NCI-H345 treated with DMSO at 0.1 percent for 48 hours (cell line): ENCODE data around the gene TRIO.
"Not testable (repeated sequence)": the region's sequence is repeated elsewhere in the genome, so short reads cannot be mapped to it uniquely, and the experiment has no call there.

Experiments
- DNase-seq: peaks from one replicate; lab custom pipeline; 2025; ENCODE audit not compliant: unreplicated experiment; lab: John Stamatoyannopoulos, UW

Gene TRIO

DNA sequence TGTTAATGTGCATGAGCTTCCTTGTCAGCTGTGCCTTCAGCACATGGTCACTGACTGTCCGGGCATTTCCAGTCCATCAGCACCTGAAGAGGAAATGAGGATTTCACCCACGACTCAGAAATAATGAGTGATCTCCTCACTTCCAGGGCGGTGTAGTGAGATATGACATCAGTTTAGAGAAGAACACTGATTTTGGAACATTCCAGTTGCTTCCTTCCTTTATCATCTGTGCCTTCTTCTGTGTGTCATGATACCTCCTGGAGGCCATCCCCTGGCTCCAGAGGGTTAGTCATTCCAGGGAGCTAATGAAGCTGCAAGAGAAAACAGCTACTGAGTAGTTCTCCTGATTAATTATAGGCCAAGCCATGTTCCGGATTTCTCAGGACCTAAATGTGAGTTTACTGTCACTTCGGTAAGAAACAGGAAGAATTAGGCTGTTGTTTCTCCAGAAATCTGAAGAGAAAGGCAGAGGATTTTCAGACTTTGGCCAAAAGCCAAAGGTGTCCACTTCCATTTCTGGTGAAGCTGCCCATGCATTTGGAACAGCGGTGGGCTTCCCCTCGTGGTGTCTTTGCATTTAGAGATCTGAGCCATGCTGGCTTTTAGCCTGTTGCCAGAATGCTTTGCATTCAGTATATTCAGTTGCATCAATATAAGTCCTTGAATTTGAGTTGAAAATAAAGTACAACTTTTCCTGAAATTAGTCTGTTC, 277.1 kb downstream of the TRIO start:
- DNase-seq: no peak

DNA sequence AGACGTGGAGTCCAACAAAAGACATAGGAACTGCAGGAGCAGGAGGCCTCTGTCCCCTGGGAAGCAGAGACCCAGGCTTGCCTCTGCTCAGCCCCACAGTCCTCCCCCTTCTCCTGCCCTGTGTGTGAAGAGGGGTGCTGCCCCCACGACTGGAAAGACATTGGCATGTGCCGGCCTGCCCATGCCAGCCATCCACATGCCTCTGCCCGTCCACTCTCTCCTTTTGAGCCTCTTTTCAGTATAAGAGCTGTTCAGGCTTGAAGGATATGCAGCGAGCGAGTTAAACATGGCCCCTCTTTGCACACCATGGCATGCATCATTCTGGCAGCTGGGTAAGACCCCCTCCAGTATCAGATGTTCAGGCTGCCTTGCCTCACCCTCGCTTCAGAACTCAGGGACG, 278.7 kb downstream of the TRIO start:
- no peak for DNase-seq

DNA sequence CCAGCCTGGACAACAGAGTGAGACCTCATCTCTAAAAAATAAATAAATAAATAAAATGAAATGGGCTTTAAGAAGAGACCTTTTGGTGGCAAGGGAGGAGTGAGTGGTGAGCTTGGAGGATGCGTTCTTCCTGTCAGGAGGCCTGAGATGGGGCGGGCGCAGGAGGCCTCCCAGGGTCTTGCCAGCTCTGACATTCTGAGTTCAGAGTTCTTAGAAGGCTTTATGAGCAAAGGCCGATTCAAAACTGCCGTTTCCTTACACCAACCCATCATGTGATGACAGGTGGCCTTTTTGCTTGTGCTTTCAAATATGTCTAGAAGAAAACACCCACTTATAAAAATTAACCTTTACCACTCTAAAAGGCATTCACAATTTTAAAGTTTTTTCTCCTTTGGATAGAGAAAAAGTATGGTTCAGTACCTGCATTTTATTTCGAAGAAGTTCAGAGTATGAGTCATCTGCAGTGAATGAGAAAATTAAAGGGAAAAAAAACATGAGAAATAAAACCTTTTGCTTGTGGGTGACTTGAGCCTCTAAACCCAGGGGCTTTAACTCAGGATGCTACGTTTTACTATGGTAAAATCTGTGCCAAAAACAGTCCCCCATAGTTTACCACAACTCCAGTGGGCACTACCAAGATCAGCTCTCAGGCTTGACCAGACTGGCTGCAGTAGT, 281.0 kb downstream of the TRIO start:
- DNase-seq: no peak

DNA sequence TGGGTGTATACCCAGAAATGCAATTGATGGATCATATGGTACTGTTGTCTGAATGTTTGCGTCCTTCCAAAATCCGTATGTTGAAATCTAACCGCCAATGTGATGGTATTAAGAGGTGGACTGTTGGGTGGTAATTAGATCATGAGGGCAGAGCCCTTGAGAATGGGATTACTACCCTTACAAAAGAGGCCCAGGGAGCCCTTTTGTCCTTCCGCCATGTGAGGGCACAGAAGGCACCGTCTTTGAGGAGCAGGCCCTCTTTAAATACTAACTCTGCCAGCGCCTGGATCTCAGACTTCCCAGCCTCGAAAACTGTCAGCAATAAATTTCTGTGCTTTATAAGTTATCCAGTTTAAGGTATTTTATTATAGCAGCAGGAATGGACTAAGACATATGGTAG, 282.4 kb downstream of the TRIO start:
- DNase-seq: no peak

DNA sequence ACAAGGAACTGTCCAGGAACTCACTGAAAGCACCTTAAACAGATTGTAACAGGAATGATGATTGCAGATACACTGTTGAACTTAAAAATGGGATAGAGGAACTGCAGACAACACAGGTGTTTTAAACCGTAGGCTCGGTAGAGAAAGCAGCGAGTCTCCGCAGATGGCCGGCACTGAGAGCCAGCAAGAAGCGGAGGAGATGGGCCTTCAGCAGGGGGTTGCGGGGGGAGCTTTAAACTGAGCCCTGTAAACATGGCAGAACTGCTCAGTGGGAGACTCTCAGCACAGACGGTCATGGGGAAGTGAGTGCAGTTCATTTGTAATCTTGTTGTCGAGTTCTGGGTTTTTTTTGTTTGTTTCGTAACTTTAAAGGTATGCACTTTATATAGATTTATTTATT, 283.4 kb downstream of the TRIO start:
- DNase-seq: no peak

DNA sequence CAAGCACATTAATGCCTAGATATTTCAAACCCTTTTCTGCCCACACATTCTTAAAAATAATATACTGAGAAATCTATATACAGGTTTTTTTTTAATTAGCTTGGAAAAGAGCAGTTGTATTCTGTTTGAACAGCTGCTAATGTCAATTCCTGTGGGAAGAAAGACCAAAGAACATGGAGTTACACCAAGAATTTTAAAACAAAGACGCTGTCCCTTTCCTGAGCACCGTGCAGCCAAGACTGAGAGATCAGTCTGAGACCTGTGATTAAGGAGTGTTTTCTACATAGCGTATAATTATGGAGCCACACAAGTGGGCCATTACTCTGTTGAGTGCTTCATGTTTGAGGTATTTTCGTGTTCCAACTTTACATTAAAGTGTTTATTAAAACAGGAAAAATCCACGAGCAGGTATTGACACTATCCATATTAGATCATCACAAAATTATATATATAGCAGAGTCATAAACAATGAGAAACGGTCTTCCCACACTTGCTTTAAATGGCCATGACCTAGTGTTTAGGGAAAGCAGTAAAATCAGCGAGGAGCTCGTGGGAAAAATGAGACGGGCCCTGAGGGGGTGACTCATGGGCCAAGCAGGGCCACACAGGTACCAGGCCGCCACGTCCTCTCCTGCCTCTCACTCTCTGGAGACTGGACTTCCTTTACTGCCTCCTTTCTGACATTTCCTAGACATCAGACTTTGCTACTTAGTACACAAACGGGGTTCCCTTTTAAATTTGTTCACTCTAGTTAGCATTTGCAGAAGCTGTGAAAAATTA, 285.4 kb downstream of the TRIO start:
- no peak for DNase-seq

DNA sequence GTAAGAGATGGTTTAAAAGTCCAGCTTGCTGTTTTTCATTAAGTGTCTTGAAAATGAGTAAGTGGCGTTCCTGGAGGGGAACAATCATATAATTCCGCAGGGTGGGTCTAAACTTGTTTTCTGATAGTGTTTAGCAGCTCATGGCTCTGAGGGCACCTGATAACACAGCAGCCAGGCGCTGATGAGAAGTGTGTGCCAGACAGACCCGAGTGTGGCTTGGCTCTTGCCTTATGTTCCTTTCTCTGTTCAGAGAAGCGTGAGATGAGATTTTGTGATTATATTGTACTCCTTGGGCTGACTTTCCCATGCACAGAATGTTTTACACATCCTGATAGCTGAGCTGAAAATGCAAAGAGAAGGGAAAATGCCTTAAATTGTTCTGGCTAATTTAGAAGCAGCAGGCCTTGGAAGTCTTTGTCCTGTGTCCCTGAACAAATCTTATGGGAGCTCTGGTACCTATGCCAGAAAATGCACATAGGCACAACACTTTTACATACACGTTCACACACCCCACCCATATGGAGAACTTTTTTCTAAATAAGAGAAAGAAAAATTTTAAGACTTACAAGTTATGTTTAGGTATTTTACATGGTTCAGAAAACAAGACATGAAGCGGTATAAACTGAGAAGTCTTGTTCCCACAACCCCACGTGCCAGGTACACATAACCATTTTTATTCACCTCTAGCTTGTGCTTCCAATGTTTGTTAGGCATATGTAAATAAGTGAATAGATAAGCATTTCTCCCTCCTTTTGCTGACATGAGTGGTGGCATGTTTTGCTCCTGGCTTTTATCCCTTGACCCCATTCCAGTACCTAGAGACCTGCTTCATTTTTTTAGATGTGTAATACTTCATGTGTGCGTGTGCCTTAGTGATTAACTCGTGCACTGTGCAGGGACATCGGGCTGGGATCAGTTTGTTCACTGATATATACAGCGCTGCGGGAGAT, 286.2 kb downstream of the TRIO start:
- DNase-seq: no peak

DNA sequence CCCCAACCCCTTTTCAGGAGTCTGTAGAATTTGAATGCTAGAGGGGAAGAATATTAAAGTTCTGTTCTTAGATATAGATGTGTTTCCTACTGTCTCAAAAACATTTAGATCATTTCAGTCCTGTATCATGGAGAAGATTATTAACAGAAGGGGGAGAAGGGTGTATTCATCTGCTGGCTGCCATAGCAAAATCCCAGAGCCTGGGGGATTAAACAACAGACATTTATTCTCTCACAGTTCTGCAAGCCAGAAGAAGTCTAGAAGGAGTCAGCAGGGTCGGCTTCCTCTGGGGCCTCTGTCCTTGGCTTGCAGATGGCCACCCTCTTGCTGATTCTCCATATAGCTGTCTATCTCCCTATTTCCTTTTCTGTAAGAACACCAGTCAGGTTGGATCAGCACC, 288.4 kb downstream of the TRIO start:
- DNase-seq: no peak

DNA sequence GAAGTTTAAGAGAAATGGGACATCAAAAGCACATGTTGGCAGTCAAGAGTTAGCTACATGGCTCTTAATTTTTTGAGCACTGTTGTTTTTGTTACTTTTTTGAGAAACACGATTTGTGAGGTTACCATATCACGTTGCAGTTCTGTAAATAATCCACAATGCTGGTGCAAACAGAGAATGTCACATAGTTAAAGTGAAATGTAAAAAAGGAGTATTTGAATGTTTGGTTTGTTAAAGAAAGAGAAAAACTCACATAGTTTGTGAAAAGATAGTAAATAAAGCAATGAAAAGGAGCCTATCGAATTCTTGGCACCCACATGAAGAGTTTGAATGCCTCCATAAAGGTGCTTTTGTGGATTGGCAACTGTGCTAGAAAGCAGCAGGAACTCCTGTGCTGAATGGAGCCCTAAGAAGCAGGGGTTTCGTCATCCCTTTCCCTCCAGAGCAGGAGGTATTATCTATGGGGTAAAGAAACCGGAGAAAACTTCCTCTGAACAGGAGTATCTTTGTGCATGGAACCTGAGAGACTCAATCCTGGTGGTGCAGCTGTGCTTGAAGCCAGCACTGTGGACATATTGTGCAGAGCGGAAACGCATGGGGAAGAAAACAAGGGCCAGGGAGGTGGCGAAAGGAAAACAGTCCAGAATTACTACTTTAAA, 289.9 kb downstream of the TRIO start:
- no peak for DNase-seq

DNA sequence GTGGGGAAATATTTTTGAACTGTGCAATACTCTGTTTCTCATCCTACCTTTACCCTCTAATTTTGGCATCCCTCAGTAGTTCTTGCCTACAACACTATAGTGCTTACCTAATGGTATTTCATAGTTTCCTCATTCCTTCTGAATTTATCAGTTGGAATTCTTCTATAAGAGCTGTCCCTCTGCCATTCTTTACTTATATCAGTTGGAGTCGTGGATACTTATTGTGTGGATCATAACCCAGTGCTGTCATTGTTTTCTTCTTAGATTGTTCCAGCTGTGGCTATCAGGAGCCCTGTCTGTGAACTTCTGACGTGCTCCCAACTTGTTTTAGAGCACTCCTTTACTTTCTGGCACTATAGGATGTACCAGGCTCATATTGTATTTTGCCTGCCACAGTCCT, 292.3 kb downstream of the TRIO start:
- no peak for DNase-seq

DNA sequence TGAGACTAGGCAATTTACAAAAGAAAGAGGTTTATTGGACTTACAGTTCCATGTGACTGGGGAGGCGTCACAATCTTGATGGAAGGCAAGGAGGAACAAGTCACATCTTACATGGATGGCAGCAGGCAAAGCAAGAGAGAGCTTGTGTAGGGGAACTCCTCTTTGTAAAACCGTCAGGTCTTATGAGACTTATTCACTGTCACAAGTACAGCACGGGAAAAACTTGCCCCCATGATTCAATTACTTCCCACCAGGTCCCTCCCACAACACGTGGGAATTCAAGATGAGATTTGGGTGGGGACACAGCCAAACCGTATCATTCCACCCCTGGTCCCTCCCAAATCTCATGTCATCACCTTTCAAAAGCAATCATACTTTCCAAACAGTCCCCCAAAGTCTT, 293.0 kb downstream of the TRIO start:
- not testable (repeated sequence) for DNase-seq

DNA sequence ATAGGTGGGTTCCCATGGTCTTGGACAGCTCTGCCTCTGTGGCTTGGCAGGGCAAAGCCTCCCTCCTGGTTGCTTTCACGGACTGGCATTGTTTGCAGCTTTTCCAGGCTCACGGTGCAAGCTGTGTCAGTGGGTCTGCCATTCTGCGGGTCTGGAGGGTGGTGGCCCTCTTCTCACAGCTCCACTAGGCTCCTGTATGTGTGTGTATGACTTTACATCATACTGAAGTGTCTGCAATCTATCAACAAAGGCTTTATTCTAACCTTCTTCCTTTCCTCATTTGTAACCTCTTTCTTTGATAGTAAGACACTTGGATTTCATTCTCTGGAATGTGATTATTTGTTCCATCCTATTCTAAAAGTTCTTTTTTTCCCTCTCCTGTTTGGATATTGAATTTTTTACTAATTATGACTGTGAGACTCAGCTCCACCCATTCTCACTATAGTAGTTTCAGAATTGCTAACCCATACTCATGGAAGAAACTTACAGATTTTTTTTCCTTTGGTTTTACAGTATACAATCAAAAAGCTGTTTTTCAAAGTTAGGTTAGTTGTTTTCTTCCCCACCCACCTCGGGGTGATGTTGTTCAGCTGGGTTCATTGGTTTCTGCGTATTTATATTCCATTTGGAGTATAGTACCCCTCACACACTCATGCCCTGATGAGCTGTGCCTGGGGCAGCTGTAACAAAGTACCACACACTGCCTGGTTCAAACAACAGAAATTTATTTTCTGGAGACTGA, 293.8 kb downstream of the TRIO start:
- no peak for DNase-seq

DNA sequence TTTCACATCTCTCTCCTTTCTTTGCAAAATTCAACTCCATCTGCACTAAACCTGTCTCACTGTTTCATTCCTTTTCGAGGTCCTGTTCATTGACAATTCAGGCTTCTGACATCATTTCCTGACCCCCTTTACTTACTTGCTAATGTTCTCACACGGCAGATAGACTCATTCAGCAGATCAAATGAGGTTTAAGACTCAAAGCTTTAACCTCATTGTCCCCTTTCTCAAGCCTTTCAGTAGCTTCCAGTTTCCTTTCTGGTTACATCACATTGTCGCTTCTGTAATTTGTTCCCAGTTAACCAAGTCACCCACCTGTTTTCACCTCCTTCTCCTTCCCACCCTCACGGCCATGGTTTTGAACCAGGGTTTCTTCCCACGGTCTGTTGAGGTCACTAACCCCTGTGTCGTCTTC, 295.1 kb downstream of the TRIO start:
- DNase-seq: no peak

DNA sequence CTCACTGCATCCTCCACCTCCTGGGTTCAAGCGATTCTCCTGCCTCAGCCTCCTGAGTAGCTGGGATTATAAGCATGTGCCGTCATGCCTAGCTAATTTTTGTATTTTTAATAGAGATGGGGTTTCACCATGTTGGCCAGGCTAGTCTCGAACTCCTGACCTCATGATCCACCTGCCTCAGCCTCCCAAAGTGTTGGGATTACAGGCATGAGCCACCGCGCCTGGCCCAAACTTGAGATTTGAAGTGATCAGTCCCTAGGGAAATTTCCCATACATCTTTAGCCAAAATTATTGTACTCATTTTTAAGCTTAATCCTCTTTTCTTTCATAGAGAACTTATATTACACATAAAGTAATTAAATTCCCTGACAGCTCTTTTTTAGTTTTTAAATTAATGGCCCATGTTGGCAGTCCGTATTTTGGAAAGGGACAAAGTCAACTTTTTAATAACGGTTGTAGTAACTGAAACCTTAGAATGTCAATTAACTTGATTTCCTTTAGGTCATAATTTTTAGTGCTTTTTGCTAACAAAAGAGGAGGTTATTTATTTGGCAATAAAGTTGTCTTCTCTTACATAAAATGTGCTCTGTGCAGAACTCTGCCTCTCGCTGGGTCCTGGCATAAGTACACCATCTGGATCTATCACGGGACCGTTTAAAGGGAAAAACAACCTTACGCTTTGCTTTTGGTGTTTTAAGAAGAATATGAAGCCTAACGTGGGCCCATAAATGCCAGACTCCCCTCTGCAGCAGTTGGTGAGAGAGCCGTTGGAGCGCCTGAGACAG, 296.1 kb downstream of the TRIO start:
- DNase-seq: no peak

DNA sequence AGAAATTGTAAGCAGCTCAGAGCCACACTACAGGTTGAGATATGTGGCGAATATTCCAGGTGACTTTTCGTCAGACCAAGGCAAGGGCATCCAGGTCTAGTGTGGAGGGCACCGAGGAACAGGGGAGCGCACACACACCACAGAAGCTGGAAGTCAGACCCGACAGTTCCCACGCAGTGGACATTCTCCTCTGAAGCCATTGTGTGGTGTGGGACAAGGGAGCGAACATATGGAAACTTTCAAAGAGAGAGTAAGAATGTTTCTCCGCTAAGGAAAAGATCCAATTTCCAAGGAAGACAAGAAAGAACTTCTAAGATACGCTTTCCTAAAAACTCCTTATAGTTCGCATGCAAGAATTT, 297.1 kb downstream of the TRIO start:
- DNase-seq: no peak

DNA sequence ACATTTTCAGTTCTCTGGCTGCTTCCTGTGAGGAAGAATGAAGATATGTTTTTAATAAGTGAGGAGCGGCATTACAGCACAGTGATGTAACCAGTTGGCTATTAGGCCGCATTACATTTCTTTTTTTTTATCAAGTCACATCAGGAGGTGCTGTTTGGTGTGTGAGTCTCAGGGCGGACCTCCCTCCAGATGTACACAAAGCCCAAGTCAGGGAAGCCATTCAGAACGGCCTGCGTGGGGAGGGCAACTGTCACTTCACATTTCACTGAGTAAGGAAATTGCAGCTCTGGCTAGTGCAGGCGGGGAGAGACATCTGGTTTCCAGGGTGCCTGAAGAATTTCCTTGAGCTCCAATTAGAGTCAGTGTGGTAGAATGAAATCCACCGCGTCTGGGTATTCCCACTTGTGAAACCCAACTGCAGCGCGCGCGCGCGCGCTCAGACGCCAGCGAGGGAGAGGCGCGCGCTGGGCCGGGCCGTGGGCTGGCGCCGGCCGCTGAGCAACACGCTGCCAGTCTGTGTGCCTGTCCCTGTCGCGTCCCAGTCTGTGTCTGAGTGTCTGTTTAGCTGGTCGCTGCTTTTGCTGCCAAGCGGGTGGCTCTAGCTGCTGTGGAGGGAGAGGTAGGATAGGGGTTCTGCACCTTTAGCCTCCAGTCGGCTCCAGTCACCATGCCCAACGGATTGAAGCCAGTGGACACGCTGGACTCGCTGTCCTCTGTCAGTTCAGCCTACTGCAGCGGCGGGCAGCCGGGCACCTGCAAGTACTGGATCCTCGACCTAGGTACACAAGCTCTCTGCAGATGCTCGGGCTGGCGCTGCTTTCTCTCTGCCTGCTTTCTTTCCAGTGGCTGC, 297.7 kb downstream of the TRIO start:
- no peak for DNase-seq

DNA sequence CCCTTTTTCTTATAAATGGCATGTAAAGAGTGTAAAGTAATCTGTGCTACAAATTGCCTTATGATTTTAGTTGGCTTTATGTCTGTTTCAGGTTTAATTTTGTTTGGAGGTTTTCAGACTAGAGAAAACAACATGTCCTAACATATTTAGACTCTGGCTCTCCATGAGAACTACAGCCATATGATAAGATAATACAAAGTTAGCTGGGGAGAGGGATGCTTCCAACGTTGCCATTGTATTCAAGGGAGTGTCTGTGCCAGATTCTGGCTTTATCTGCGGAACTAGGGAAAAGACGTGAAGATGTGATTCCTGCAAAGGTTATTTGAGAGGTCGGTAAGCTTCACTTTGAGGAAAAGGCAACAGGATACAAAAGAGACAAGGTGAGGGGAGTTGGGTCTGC, 298.5 kb downstream of the TRIO start:
- DNase-seq: no peak

DNA sequence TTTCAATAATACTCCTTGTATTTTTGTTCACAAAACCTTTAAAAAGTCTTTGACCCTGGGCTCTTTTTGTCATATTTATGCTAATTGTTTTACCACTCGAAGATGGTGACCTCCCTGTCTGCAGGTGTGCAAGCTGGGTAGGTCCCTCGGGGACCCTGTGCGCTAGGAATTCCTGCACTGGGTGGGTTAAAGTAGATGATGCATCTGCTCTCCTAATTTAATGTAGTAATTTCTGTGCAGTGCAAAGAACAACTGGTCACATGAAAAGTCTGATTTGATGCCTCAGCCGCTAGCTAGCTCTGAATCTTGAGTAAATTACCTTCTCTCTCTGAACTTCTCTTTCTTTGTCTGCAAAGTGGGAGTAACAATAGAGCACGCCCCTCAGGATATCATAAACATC, 299.4 kb downstream of the TRIO start:
- DNase-seq: no peak
